NCI-H748 (cell line): ENCODE results near the gene TSSK1B.
"Not testable (repeated sequence)": the region's sequence is repeated elsewhere in the genome, so short reads cannot be mapped to it uniquely, and the experiment has no call there.

Source experiments
- DNase-seq: peaks from one replicate; lab custom pipeline; 2025; ENCODE audit not compliant: unreplicated experiment; lab: John Stamatoyannopoulos, UW

The TSSK1B gene

GRCh38 chr5:113434889-113435288, at the start of gene TSSK1B:
Gene TSSK1B (minus strand): TSS chr5:113434989. CDS start chr5:113434839, 150 bp downstream.
- DNase-seq: no peak

DNA sequence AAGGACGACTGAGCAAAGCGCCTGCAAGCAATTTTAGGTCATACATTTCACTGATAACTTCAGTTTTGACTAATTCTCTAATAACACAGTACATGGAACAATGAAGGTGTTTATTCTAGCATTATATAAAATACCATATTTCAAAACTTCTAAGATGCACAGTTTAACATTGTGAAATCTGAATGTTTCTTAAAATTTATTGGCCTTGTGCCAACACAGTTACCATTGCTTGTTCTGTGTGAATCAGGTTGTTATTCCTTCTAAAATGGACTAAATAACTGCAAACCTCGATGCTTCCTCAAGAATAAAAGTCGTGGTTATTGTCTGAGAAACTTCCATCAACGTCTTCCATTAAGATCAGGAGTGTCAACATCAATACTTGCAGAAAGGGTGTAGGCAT, 45.5 kb upstream of the TSSK1B start:
- no peak for DNase-seq

- DNase-seq: no peak
Observed at GRCh38 chr5:113478691-113479090, 43.9 kb upstream of the TSSK1B start.

DNA sequence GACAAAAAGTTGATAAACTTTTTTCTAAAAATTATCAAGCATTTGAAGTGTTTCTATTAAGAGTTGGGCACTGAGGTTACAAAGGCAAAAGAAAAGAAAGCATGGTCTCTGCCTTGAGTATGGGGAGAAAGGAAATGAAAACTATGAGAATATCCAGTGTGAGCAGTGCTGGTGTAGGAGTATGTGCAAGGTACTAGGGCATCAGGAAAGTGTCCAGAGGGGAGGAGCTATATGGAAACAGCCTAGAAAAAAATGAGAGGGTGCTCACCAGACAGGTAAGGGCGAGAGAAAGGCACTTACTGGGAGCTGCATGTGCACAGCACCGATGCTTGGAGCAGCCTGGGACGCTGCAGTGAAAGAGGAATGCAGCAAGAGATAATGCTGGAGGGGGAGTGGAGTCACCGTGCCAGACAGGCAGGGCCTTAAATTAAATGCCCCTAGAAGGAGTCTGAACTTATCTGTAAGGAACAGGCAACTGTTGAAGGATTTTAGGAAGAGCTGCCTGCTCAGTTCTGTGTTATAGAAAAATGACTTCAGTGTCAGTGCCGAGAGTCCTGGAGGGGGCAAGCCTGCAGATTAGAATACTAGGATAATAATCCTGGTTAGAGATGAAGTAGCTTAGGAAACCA, 39.4 kb upstream of the TSSK1B start:
- DNase-seq: no peak

GRCh38 chr5:113463032-113463431, 28.2 kb upstream of the TSSK1B start:
- no peak for DNase-seq

DNA sequence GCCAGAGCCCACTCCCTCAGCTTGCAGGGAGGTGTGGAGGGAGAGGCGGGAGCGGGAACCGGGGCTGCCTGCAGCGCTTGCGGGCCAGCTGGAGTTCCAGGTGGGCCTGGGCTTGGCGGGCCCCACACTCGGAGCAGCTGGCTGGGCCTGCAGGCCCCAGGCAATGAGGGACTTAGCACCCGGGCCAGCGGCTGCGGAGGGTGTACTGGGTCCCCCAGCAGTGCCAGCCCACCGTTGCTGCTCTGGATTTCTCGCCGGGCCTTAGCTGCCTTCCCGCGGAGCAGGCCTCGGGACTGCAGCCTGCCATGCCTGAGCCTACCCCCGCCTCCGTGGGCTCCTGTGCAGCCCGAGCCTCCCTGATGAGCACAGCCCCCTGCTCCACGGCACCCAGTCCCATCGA, 22.3 kb upstream of the TSSK1B start:
- DNase-seq: not testable (repeated sequence)

DNA sequence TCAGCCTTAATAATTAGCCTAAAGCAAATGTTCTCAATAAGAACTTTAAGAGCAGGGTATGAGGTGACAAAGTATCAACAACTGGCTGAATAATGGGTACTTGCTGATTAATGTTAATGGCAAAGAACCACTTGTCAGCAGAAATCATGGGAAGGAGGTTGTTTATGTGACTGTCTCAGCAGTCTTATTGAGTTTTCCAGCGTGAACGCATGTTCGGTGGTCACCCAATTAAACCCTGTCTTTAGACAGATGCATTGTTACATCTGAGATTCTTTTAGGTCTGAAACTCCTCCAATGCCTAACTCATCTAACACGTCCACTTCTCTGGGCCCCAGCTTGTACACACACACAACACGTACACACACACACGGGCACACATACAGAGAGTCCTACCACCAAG, 18.2 kb upstream of the TSSK1B start:
- no peak for DNase-seq

- DNase-seq: no peak
Observed at GRCh38 chr5:113451797-113452196, 17.0 kb upstream of the TSSK1B start.

DNA sequence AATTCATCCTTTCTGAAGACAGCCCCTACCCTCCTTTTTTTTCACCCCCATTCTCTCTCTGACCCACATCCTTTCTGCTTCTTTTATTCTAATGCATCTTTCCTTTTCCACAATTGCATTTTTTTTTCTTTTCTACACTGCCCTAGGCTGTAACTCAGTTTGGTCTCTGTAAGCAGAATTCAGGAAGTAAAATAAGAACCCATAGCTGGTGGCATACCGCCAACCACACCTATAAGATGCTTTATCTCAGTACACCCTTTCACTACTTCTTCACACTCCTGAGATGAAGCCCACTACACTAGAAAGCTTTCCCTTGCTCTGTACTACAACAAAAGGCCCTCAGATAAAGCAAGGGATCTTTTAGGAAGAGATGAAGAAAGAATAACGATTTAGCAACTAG, 16.1 kb upstream of the TSSK1B start:
- DNase-seq: no peak

DNA sequence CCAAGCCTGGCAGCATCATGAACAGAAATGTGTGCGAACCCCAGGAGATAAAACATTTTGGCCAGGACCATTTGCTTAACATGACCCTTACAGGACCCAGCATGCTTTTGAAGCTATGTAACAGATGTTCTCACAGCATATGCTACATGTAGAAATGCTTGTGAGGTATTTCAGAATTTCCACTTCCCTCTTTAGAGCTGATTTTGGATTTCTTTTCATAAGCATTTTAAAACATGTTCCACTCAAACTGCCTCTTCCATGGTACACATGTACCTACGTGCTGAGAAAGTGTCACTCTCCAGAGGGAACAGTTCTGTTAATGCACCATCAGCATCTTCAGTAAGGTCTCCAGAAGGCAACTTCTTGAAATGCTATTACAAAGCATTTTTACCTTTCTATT, 15.7 kb upstream of the TSSK1B start:
- no peak for DNase-seq

DNA sequence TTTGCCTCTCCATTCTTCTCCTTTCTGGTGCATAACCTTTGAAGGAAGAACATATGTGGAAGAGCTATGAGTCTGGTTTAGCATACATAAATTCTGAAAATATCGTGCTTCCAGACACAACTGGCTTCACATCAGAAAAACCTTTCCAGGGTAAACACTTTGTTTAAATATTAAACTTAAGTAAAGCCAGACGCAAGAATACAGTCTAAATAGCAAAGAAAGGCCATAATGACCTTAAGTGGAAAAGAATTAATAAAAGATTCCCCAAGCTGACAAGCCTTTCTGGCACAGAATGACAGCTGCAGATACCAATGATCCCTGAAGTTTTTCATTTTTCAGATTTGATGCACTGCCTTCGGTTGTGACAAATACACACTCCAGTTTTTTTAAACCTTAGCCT, 13.5 kb upstream of the TSSK1B start:
- no peak for DNase-seq

- no peak for DNase-seq
Observed at GRCh38 chr5:113447498-113448050, 12.8 kb upstream of the TSSK1B start.

GRCh38 chr5:113446358-113446927, 11.7 kb upstream of the TSSK1B start:
- DNase-seq: no peak

- DNase-seq: no peak
Observed at GRCh38 chr5:113437111-113437510, 2.3 kb upstream of the TSSK1B start.

GRCh38 chr5:113435575-113435974, 786 bp upstream of the TSSK1B start:
- DNase-seq: no peak

DNA sequence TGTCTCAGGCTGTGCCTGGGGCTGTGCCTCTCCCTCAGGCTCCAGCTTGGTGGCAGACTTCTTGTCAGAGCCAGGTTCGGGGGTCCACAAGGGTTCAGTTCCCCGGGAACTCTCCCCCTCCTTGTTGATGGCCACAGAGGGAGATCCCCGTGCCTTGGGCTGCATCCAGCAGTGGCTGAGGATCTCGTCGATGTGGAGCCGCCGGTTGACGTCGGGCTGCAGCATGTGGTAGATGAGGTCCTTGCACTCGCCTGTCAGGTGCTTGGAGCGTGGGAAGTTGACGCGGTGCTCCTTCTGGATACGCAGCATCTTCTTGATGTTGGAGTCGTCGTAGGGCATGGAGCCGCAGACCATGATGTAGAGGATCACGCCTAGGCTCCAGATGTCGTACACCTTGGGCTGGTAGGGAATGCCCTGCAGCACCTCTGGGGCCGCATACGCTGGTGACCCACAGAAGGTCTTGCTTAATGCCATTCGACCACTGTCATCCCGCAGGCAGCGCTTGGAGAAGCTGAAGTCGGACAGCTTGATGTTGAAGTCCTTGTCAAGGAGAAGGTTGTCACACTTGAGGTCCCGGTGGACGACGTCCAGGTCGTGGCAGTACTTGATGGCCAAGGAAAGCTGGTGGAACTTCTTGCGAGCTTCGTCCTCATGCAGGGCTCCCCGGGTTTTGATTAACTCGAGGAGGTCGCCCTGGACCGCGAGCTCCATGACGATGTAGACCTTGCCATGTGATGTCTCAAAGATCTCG, 752 bp downstream of the TSSK1B start:
- no peak for DNase-seq

DNA sequence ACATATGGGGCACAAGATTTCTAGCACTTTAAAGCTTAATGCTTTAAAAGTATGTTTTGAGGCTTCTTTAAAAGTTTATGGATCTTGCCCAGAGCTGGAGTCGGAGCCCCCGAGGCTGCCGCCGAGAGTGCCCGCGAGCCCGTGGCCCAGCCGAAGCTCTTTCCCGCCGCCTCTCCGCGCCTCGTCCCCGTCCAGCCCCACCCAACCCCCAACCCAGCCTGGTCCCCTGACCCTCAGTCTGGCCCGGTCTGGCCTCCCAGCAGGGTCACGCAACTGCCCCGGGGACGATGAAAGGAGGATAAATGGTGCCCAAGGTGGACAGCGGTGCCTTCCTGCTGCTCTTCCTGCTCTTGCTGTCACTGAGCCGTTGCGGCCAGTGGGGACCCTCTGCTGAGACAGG, 1.7 kb downstream of the TSSK1B start:
- DNase-seq: no peak

- DNase-seq: no peak
Observed at GRCh38 chr5:113427871-113428574, 6.8 kb downstream of the TSSK1B start.

GRCh38 chr5:113425909-113426308, 8.9 kb downstream of the TSSK1B start:
- no peak for DNase-seq

DNA sequence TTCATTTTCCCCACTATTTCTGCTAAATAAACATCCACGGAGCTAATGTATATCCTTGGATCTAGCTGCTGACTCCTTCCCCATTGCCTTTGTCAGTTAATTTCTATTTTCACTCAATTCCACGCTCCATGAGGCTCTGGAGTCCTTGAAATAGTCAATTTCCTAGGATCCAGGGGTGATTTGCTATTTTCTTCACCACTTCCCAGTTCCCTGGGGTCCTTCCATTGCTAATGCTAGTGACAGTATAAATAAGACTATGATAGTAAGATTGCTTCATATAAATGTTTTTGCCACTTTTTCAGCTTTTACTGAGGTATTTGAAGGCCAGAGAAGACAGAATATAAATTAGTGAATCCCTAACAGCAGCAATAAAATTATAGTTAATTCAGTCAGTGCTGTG, 13.1 kb downstream of the TSSK1B start:
- no peak for DNase-seq

GRCh38 chr5:113405530-113405929, 29.3 kb downstream of the TSSK1B start:
- no peak for DNase-seq

- no peak for DNase-seq
Observed at GRCh38 chr5:113404269-113404668, 30.5 kb downstream of the TSSK1B start.
